SU-DHL-6 (cell line): ENCODE data around the gene SCN5A.

Experiments used
- CTCF ChIP-seq: fragments of 200-600 bp; sonication (generic); IDR thresholded peaks from one replicate; pipeline ENCODE4 v1.5.1; 2017; ENCODE audit warnings: antibody characterized with exemption, mild to moderate bottlenecking, low read length, moderate library complexity; ENCODE audit not compliant: insufficient read depth, poor library complexity, severe bottlenecking
- EZH2phosphoT487 ChIP-seq: fragments of 200-600 bp; sonication (generic), shearing (Covaris generic); conservative IDR thresholded peaks from 2 replicates; pipeline ENCODE4 v1.6.1; 2018; ENCODE audit warnings: mild to moderate bottlenecking, antibody characterized with exemption, low read length, moderate library complexity, mixed read lengths

- TF ChIP-seq CTCF (no peak), EZH2phosphoT487 (no peak)
Observed at GRCh38 chr3:38597502-38598060, 51.9 kb downstream of the SCN5A start.
